Stimulated activated CD4-positive, alpha-beta T cell treated with anti-CD3 and anti-CD28 coated beads, Interleukin-15, amount 100 ng/mL, for 1 hour (primary cell): ENCODE results near the gene RTEL1.
A peak's percentile ranks its signal among the peaks of the same experiment; 100 is the strongest.
"Not testable (repeated sequence)": the region's sequence is repeated elsewhere in the genome, so short reads cannot be mapped to it uniquely, and the experiment has no call there.

ENCODE experiments used
- DNase-seq, 2 donors: peaks; one replicate each; pipeline ENCODE4 v3.0.0-alpha.2; 2020; ENCODE audit warnings: low read depth in 1 of 2, low spot score in 1 of 2

Gene RTEL1

DNA sequence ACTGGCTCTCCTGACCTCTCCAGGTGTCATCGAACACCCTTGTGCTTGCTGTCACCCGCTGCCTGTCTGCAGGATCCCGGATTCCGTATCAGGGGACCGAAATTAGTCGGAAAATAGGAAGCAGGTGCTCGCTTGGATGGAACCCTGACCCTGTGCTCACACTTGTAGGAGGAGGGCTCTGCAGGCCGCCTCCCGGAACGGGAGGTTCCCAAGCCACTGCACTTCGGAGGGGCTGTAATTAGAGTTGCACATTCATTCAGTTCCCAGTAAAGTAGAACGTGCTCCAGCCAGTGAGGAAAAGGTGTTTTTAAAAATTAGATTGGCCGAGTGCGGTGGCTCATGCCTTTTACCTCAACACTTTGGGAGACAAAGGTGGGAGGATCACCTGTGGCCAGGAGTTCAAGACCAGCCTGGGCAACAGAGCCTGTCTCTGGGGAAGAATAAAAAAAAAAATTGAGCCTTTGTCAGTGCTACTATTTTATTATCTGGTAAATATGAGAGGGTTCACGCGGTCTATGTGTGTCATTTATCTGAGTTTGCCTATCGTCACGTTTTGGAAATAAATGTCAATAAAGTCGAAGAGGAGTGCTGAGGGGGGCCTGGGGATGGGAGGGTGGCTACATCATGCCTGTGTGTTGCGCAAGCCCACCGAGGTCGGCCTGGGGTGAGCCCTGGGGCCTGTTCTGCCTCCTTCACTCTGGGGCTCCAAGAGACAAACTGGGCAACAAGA, 29.7 kb upstream of the RTEL1 start:
- peak in 1 of 2 donors; percentile 59 for DNase-seq

DNA sequence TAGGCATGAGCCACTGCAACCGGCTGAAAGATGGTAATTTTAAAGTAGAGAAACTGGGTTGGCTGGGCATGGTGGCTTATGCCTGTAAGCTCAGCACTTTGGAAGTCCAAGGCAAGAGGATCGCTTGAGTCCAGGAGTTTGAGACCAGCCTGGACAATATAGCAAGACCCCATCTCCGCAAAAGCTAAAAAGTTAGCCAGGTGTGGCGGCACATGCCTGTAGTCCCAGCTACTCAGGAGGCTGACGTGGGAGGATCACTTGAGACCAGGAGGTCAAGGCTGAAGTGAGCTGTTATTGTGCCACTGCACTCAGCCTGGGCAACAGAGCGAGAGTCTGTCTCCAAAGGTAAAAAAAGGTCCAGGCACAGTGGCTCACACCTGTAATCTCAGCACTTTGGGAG, 27.2 kb upstream of the RTEL1 start:
- DNase-seq, result not testable (repeated sequence)

DNA sequence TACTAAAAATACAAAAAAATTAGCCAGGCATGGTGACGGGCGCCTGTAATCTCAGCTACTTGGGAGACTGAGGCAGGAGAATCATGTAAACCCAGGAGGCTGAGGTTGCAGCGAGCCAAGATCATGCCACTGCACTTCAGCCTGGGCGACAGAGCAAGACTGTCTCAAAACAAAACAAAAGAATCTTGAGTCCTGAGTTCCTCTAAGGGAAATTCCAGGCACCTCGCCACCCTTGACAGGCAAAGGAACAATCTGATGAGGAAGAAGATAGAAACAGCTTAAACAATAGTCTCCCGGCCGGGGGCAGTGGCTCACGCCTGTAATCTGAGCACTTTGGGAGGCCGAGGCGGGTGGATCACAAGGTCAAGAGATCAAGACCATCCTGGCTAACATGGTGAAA, 26.7 kb upstream of the RTEL1 start:
- DNase-seq, result not testable (repeated sequence)

DNA sequence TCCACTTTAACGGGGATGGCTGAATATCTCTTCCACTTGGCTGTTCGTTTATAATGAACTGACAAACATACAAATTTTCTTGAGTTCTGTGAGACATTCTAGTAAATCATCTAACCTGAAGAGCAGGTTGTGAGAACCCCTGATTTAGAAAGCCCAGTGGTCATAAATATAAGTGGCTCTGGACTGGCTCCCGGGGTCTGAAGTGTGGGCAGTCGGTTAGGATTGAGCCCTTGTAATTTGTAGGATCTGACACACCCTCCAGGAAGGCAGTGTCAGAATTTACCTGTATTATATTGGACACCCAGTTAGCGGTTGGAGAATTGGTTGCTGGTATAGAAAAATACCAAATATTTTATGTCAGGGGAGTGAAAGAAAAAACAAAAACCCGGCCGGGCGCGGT, 24.4 kb upstream of the RTEL1 start:
- DNase-seq, result no peak

DNA sequence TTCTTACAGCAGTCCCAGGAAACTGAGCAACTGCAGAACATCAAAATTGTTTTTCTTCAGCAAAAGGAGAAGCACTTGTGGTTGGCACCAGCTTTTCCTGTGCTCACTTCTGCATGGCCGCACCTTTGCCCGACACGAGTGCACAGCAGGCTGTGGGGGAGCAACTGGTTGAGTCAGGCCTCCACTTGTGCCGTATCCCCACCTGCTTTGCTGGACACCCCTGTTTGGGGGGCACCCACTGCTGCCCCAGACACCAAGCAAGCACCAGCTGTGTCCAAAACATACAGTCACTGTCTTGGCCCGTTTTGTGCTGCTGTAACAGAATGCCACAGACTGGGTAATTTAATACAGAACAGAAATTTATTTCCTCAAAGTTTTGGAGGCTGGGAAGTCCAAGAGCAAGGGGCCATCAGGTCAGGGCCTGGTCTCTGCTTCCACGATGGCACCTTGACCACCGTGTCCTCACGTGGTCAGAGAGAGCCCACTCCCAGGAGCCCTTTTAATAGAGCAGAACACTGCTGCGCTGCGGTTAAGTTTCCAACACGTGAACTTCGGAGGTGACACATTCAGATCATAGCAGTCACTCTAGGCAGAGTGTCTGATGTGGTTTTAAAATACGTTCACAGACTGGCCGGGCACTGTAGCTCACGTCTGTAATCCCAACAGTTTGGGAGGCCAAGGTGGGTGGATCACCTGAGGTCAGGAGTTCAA, 22.5 kb upstream of the RTEL1 start:
- DNase-seq, result peak in 1 of 2 donors; percentile 49

DNA sequence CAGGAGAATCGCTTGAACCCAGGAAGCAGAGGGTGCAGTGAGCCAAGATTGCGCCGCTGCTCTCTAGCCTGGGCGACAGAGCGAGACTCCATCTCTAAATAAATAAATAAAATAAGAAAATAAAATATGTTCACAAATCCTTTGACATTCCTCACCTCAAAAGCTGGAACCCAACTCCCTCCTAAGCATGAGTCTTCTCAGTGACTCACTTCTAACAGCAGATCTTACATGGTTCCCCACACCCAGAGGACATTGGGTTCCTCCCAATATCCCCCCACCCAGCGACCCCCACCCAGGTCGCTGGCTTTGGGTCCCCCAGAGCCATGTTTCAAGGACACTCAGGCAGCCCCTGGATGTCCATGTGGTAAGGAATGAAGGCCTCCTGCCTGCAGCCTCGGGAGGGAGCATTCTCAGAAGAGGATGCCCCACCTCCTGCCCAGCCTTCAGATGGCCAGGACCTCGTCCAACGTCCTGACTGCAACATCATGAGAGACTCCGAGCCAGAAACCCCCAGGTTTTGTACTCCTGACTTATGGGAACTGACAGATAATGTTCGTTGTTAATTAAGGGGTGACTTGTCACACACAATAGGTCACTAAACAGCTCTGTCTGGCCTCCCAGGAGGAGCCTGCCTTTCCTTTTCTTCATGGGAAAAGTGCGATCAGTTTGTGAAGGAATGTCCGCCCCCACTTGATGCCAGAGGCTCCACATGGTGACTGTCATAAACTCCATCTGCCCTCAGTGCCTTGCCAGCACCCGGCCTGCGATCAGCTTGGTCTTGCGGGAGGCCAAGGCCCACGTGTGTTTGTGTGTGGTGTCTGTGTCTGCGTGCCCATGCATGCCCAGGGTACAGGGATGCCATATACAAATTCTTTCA, 21.1 kb upstream of the RTEL1 start:
- no peak for DNase-seq

DNA sequence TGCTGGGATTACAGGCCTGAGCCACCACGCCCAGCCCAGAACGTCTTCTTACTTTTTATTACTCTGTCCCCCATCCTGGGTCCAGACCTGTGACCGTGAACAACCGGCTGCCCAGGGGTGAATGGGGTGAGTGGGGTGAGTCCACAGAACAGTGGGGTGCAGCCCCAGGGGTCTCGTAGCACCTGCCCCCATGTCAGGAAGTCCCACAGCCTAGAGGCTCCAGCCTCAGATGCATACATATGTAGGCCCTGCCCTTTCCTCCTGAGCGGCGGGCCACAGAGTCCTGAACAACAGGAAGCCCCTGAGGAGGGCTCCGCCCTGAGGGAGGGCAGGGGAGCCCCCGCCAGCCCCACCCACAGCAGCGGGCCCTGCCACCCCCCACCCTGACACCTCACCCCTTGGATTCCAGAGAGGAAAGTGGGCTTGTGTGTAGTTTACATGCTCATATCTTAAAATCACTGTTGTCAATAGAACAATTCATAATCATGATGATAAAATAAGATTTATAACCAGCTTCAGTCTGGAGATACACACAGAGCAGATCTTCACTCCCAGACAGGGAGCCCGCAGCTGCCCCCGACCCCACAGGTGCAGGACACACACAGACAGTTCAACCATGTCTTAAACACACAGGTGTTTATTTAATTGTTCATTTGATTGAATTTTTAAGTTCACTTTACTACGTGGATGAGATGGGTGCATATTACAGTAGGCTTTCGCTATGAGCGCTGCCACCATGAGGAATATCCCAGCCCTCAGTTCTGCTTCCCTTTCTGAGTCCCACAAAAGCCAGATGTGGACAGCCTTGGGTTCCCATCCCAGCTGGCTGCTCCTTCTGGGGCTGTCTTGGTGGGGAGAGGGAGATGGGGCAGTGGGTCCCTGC, 18.8 kb upstream of the RTEL1 start:
- peak; percentile 49 to 59 for DNase-seq

DNA sequence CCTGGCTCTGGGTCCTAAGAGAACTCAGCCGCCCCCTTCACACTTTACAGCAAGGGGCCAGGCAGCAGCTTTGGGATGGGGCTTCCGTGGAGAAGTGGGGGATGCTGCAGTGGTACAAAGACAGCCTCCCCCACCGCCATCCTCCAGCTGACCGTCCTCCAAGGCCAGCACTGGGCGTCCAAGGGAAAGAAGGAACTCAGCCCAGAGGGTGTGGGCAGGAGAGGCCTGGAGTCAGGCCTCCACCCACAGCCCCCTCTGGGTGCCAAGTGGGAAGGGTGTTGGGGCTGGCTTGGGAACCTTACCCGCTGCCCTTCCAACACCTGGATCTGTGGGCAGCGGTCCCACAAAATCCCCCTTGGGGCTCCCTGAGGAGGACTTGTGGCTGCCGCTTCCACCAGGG, 18.0 kb upstream of the RTEL1 start:
- DNase-seq, result no peak

DNA sequence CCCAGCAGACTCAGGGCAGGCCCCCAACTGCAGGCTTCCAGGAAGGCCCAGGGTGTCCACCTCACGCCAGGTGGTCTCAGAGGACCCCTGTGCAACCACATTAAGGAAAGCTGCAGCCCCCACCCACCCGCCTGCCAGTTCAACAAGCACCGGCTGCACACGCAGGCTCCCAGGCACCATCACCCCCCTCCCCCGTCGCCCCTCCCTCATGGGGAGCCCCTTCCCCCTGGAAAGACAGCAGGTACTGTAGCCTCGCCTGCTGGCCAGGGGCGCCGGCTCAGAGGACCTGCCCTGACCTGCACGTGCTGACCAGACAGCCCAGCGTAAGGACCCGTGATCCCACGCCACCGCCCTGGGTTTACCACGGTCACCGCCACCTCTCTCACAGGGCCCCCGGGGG, 17.4 kb upstream of the RTEL1 start:
- DNase-seq, result not testable (repeated sequence)

DNA sequence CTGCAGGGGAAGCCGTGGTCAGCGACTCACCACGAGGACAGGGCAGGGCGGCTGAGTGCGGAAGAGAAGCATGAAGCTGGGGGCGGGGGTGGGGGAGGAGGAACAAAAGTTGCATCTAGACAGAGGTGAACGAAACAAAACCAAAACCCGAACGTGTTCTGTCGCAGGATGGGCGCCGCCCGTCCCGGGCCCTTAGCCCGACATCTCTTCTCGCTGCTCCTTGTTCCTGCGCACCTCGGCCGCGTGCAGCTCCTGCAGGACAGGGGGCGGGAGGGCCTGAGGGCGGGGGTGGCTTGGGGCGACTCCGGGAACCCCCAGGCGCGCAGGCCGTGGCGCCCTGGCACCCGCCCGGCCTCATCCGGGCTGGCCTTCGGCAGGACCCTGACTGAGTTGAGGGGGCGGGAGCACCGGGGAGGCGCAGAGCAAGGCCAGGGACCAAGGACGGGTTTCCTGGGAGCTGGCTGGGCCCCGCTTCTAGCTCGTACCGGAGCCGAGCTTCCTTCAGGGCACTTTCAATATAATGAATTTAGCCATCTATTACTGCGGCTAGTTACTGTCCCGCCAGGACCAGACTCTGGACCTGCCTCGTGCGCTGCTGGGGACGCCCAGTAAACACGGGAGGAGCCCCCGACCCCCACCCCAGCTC, 16.8 kb upstream of the RTEL1 start:
- no peak for DNase-seq

DNA sequence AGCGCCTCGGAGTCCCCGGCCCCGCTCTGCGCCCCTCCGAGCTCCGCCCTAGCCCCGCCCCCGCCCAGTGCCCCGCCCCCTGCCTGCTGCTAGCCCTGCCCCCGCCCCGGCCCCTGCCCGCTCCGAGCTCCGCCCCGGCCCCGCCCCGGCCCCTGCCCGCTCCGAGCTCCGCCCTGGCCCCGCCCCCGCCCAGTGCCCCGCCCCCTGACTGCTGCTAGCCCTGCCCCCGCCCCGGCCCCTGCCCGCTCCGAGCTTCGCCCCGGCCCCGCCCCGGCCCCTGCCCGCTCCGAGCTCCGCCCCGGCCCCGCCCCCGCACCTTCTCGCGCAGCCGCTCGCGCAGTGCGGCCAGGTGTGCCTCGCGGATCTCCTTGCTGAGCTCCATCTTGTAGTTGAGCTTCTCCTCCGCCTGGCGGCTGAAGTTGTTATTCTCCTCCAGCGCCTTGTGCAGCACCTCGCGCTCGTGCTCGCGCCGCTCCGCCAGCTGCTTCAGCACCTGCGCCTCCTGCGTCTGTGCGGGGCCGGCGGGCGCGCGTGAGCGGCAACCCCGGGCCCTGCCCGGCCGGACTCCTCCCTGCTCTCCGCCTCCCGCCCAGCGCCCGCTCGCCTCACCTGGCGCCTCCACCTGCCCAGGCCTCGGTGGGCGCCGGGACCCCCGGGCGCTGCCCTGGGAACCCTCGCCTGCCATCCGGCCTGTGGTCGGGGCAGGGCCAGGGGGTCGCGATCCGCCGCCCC, 16.2 kb upstream of the RTEL1 start:
- DNase-seq, result peak; percentile 98 to 99

DNA sequence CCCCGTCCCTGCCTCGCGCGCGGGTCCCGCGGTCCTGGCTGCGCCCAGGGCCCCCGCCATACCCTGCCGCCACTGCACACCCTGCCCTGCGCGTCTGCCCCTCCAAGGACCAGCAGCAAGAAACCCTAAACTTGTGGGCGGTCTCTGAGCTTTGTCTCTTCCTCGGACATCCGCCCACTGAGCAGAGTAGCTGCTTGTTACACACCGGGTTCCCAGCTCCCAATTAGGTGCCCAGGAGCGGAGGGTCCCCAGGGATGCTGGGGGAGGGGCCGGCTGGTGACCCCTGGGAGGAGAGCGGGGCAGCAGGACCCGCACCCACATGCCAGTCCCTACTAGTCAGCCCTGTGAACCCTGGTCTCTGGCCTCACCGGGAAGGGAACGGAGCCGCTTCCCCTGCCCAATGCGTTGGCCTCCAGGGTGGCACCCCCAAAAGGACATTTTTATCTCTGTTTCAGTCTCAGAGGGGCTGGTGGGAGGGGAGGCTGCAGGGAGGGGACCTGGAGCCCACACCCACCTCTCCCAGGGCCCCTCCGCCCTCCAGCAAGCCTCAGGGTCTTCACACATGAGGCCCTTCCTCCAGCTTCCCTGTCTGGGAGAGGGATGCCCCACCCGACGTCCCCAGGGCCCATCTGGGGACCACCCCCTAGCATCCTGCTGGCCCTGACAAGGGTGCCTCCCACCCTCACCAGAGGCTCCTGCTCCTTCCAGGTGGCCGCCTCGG, 15.4 kb upstream of the RTEL1 start:
- DNase-seq, result no peak

DNA sequence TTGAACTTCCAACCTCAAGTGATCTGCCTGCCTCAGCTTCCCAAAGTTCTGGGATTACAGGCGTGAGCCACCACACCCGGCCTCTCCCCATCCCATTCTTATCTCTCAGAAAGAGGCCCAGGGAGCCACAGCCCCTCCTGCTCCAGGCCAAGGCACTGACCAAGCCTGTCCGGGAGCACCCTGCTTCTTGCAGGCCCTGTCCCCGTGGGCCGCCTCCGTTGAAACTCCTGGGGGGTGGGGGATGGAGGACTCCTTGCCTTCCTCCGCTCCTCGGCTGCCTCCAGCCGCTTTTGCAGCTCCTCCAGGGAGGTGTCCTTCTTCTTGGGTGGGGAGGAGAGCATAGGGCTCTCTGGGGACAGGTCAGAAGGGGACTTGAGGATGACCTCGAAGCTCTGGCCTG, 14.6 kb upstream of the RTEL1 start:
- no peak for DNase-seq

DNA sequence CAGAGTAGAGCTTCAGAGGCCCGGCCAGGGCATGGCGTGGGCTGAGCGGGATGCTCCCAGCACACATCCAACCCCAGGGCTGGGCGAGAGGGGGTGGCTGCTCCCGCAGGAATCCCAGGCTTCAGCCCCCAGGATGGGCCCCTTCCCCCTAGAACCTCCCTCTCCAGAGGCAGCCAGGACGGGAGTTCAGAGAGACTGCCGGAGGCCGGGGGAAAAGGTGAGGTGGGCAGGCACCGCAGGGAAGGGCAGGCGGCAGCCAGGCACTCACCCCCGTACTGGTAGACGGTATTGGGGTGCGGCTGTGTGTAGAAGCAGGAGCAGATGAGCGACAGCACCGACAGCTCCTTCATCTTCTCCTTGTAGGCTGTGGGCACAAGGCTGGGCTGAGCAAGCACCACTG, 14.2 kb upstream of the RTEL1 start:
- DNase-seq, result no peak

DNA sequence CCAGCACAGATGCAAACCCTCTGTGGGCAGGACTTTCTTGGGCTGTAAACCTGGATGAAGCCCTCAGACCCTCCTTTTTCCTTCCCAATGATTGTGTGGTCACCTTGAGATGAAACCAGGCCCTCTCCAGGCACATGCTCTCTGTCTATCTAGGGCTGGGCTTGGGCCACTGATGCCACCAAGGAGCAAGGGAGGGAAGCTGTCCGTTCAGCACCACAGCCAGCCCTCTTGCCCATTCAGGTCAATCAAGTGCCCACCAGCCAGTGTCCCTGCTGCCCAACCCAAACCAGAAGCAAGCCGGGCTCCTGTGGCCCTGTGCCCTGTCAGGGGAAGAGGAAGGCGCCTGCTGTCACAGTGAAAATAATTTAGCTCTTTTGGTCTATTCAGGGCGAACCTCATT, 12.9 kb upstream of the RTEL1 start:
- no peak for DNase-seq

DNA sequence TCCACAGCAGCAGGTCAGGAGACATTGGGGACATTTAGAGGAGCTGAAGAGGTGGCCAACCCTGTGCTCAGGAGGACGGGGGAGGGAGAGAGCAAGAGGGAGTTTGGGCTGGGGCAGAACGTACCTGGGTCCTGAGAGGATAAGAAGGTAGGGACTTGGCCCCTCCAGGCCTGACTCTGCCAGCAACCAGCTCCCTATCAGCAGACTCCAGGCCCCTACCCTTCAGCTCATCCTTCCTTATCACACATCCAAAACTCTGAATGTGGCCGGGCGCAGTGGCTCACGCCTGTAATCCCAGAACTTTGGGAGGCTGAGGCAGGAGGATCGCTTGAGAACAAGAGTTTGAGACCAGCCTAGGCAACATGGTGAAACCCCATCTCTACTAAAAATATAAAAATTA, 9.9 kb upstream of the RTEL1 start:
- DNase-seq, result no peak

DNA sequence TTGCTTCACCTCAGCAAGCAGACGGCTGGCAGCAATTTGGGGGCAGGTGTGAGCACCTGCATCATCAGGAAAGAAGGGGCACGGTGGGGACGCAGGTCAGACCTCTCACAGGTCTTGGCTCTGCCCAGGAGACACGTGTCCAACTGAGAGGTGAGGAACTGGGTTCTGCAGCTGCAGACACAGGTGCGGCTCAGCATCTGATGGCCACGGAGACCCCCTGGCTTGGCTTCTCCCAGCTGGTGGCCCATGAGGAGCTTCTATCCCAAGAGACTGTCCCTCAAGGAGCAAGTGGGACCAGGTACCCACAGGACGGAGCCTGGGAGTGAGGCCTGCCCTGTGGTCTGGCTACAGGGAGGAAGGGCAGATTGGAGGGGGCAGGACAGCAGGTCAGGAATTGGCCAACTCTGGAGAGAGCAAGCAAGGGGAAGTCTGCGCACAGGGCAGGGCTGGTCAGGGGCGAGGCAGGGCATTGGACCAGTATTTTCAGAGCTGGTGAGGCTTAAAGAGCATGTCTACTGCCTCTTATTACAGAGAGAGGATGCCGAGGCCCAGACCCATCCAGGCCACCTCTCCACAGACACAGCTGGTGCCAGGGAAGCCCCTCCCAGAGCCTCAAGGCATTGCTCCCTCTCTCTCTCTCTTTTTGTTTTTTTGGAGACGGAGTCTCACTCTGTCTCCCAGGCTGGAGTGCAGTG, 9.1 kb upstream of the RTEL1 start:
- DNase-seq, result no peak

DNA sequence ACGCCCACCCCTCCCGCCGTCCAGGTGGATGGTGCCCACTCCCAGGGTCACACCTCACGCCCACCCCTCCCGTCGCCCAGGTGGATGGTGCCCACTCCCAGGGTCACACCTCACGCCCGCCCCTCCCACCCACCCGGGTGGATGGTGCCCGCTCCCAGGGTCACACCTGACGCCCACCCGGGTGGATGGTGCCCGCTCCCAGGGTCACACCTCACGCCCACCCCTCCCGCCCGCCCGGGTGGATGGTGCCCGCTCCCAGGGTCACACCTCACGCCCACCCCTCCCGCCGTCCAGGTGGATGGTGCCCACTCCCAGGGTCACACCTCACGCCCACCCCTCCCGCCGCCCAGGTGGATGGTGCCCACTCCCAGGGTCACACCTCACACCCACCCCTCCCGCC, 7.6 kb upstream of the RTEL1 start:
- DNase-seq, result not testable (repeated sequence)

DNA sequence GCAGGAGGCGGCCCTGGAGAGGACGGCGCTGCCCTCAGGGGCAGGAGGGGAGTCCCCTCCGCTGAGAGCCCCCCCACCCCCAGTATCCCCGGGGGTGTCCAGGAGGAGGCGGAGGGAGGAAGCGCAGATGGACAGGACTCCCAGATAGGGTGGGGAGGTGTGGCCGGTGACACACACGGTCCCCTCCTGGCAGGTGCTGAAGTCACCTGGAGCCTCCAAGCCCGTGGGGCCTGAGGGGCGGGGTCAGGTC, 6.2 kb upstream of the RTEL1 start:
- no peak for DNase-seq
